GM12878 (cell line): ENCODE data around the gene CDC7. TPM values are rescaled to one million over a fixed set of nuclear protein-coding genes. Genes with fewer than 3 reads are reported as not detected.

Source experiments
- ATAC-seq: fragments of 200-7000 bp; cut with Tn5 transposase; 3 replicates; pipeline ENCODE4 v1.9.1; 2020; ENCODE audit warnings: mild to moderate bottlenecking, moderate library complexity
- BruUV-seq: library from RNA; stranded (reverse); fragments of 400-500 nt; replicated peaks from 2 replicates; lab custom pipeline; 2021; lab: Mats Ljungman, UMichigan
- CTCF ChIA-PET: fragments of 300-600 bp; sonication (Branson Sonifier 250); formaldehyde crosslinking; extraction: SDS; loops from one replicate; lab custom pipeline; 2021; ENCODE audit warnings: inconsistent platforms; lab: Yijun Ruan, JAX
- POLR2A ChIA-PET: fragments of 350-600 bp; formaldehyde crosslinking; extraction: SDS; loops from one replicate; lab custom pipeline; 2021; ENCODE audit warnings: inconsistent platforms; lab: Charles Lee
- RAD21 ChIA-PET: fragments of 300-600 bp; sonication (Branson Sonifier 250); formaldehyde crosslinking; loops from one replicate; lab custom pipeline; 2023; ENCODE audit warnings: antibody characterized with exemption; ENCODE audit not compliant: unreplicated experiment; lab: Charles Lee
- SMC1A ChIA-PET: fragments of 300-600 bp; sonication (Branson Sonifier 250); formaldehyde crosslinking; loops from one replicate; lab custom pipeline; 2023; ENCODE audit not compliant: unreplicated experiment, uncharacterized antibody; lab: Charles Lee
- DNase-seq: peaks from one replicate; pipeline ENCODE4 v3.0.0-alpha.2; 2011; ENCODE audit warnings: low read depth, low spot score
- FAIRE-seq: peaks from 3 replicates; lab custom pipeline; 2011; peaks lifted over from hg19 to GRCh38; lab: Jason Lieb, UNC
- H2AFZ ChIP-seq: 2 replicates; pipeline ENCODE4 v1.6.0; 2011; ENCODE audit warnings: low read depth, low read length, control low read depth; ENCODE audit not compliant: control insufficient read depth
- H3K27ac ChIP-seq: 2 replicates; pipeline ENCODE4 v1.5.1; 2011; ENCODE audit warnings: control low read depth; ENCODE audit not compliant: control insufficient read depth, insufficient read depth
- H3K27me3 ChIP-seq, 2 experiments: replicated peaks in 1 of 2; 2 replicates each; pipeline versions ENCODE4 v1.6.0 to v1.6.1; 2011; ENCODE audit warnings: low read length in 1 of 2; ENCODE audit not compliant: control insufficient read depth in 2 of 2, insufficient read depth in 2 of 2
- H3K36me3 ChIP-seq, 2 experiments: 2 replicates each; pipeline ENCODE4 v1.5.1; 2011; ENCODE audit warnings: low read length in 1 of 2; ENCODE audit not compliant: control insufficient read depth in 2 of 2, insufficient read depth in 2 of 2
- H3K4me1 ChIP-seq: 2 replicates; pipeline ENCODE4 v1.6.1; 2011; ENCODE audit warnings: mild to moderate bottlenecking, low read length, moderate library complexity, mixed read lengths; ENCODE audit not compliant: control insufficient read depth, insufficient read depth
- H3K4me2 ChIP-seq: 2 replicates; pipeline ENCODE4 v1.6.0; 2011; ENCODE audit warnings: control low read depth; ENCODE audit not compliant: control insufficient read depth, insufficient read depth
- H3K4me3 ChIP-seq: fragments of 200-600 bp; sonication (generic); 2 replicates; pipeline ENCODE4 v1.5.1; 2016
- H3K79me2 ChIP-seq: 2 replicates; pipeline ENCODE4 v1.6.0; 2011; ENCODE audit warnings: low read length; ENCODE audit not compliant: control insufficient read depth, insufficient read depth
- H3K9ac ChIP-seq: 2 replicates; pipeline ENCODE4 v1.8.0; 2011; ENCODE audit warnings: low read length, control low read depth, mixed read lengths; ENCODE audit not compliant: control insufficient read depth, insufficient read depth
- H3K9me3 ChIP-seq: replicated peaks from 3 replicates; pipeline ENCODE4 v1.5.1; 2011; ENCODE audit warnings: mild to moderate bottlenecking, low read length; ENCODE audit not compliant: control insufficient read depth, insufficient read depth
- H4K20me1 ChIP-seq: 2 replicates; pipeline ENCODE4 v1.6.0; 2011; ENCODE audit not compliant: control insufficient read depth, insufficient read depth
- EGR1 ChIP-seq, 2 experiments: IDR thresholded peaks; 1 replicate in 1 of 2; 2 replicates in 1 of 2; pipeline ENCODE4 v1.6.1; 2011 to 2012; ENCODE audit warnings: low read depth in 2 of 2, low read length in 2 of 2, borderline replicate concordance in 1 of 2, mild to moderate bottlenecking in 1 of 2, moderate library complexity in 1 of 2
- IKZF1 ChIP-seq: fragments of 450-650 bp; conservative IDR thresholded peaks from 2 replicates; pipeline ENCODE4 v1.6.1; 2017; ENCODE audit warnings: antibody characterized with exemption, mild to moderate bottlenecking
- WGBS: methylation state at CpG from one replicate; pipeline ENCODE4 v1.1.6; 2016; ENCODE audit warnings: low lambda C conversion rate; ENCODE audit not compliant: insufficient replicate concordance, insufficient coverage; ENCODE audit errors: missing lambda C conversion rate; 5-methylcytosine and 5-hydroxymethylcytosine counted together
- in situ Hi-C: fragments of 300-500 bp; cut with MboI; formaldehyde crosslinking; loops from 9 replicates; pipeline ENCODE4 v1.14.3; 2018; ENCODE audit warnings: mixed read lengths
- intact Hi-C: fragments of 100-400 bp; cut with micrococcal nuclease; formaldehyde crosslinking; loops from one replicate; pipeline ENCODE4 v1.14.2; 2022; ENCODE audit not compliant: unreplicated experiment
- polyA plus RNA-seq, 11 experiments: library from polyadenylated mRNA; depleted of rRNA in 4 of 11; unstranded in 6 of 11; stranded (reverse) in 5 of 11; fragments of >200 nt; fragmentation: Nextera tagmentation in 4 of 11; fragmentation: Illumina TruSeq in 1 of 11; extraction: Ambion mirVana in 4 of 11; extraction: Trizol in 1 of 11; gene quantifications; 1 replicate in 1 of 11; 2 replicates in 10 of 11; pipeline versions ENCODE4 v1.2.1 to v1.2.3, GENCODE V29; 2011 to 2016; ENCODE audit warnings: inconsistent platforms in 2 of 11, missing spikeins in 2 of 11, low read depth in 1 of 11
- total RNA-seq, 4 experiments: library from RNA; depleted of rRNA in 3 of 4; stranded (reverse); fragments of >200 nt in 3 of 4; fragmentation: Illumina TruSeq in 1 of 4; extraction: Trizol in 1 of 4; gene quantifications; 2 replicates each; pipeline versions ENCODE4 v1.2.1 to v1.2.3, GENCODE V29; 2013 to 2021
- TF ChIP-seq, protein P1 (sequence below): fragments of 450-650 bp; IDR thresholded peaks from 2 replicates; pipeline ENCODE4 v1.6.1; 2016; ENCODE audit warnings: mild to moderate bottlenecking
- TF ChIP-seq, protein P2 (sequence below): IDR thresholded peaks from 2 replicates; pipeline ENCODE4 v1.6.1; 2012; ENCODE audit warnings: low read depth, low read length, improper control_type of control experiment

The CDC7 gene
- total and polyA plus RNA-seq, 10 of the 15 experiments (the other 5 are each of a cell fraction or from before 2014, with no cell fraction given) = 14.9 to 37.8 (median 26.0) TPM

DNA sequence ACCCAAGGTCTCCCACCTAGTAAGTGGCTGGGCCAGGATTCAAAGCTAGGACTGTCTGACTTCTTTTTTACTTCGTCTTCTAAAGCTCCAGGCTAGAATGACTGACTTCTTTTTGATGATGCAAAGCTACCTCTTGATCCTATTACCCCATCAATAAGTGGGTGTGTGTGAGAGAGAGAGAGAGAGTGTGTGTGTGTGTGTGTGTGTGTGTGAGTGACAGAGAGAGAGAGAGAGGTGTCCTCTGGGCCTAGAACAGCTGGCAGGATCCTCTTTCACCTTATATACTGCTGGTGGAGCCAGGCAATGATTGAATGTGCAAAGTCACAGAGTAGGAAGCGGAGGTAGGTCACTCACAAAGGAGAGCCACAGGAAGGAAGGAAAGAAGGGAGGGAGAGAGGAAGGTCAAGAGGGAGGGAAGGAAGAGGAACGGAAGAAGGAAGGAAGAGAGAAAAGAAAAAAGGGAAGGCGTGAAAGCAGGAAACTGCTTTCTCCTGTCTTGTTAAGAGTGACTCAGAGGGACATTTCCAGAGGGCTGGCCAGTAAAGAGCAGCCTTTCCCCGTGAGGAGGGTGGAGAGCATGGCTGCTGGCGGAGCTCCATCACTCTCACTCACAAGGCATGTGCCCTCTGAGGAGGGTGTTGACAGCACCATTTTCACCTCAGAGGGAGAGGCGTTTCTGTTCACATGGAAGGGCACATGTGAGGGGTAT lies 68.9 kb downstream of the CDC7 start:
- H3K36me3 ChIP-seq = no peaks in the 10 kb centered on the region
- TF ChIP-seq IKZF1 = 0 out of 2 replicates have a peak, but pooled peaks have one; percentile 14
- TF ChIP-seq, protein P1, sequence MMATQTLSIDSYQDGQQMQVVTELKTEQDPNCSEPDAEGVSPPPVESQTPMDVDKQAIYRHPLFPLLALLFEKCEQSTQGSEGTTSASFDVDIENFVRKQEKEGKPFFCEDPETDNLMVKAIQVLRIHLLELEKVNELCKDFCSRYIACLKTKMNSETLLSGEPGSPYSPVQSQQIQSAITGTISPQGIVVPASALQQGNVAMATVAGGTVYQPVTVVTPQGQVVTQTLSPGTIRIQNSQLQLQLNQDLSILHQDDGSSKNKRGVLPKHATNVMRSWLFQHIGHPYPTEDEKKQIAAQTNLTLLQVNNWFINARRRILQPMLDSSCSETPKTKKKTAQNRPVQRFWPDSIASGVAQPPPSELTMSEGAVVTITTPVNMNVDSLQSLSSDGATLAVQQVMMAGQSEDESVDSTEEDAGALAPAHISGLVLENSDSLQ = peak; percentile 62; the same call in 1 of the 2 replicates
- 0 out of 3 replicates have a peak, but pooled peaks of 1 of the 2 experiments have one; percentile 7 for TF ChIP-seq EGR1 (IDR thresholded peaks at IDR 0.05; ENCODE audit: borderline replicate concordance in 1 of 2, low read depth in 2 of 2, low read length in 2 of 2)
- TF ChIP-seq, protein P2, sequence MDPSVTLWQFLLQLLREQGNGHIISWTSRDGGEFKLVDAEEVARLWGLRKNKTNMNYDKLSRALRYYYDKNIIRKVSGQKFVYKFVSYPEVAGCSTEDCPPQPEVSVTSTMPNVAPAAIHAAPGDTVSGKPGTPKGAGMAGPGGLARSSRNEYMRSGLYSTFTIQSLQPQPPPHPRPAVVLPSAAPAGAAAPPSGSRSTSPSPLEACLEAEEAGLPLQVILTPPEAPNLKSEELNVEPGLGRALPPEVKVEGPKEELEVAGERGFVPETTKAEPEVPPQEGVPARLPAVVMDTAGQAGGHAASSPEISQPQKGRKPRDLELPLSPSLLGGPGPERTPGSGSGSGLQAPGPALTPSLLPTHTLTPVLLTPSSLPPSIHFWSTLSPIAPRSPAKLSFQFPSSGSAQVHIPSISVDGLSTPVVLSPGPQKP = no peak
- intact Hi-C loops = loop anchor here (5.0 kb wide), 1 partner anchor 233 kb away; no protein-coding TSS in a partner anchor
- SMC1A ChIA-PET = interaction anchor here (0.6 kb wide), 1 partner anchor 46 kb away, joined by 3 read pairs; no protein-coding TSS in a partner anchor
- no peaks in the 10 kb centered on the region for H4K20me1 ChIP-seq
- H3K4me2 ChIP-seq = no peak overlapping the region
- RAD21 ChIA-PET = no interaction called here
- no TSS peak for BruUV-seq
- 69% methylated on average over 7 of the region's 7 CpGs for WGBS
- FAIRE-seq (no peak), DNase-seq (no peak), ATAC-seq (no peak)
- H3K4me3 ChIP-seq = no peak overlapping the region
- no peaks in the 10 kb centered on the region for H3K79me2 ChIP-seq
- H3K27ac ChIP-seq = no peak overlapping the region
- in situ Hi-C loops = no loop called here
- no peaks in the 10 kb centered on the region for H3K9me3 ChIP-seq
- peaks cover 12% of the 10 kb centered on the region for H3K4me1 ChIP-seq
- CTCF ChIA-PET = interaction anchor here (0.8 to 1.0 kb wide), 2 partner anchors 285 to 307 kb away, joined by 3 to 4 read pairs; no protein-coding TSS in a partner anchor
- no peak overlapping the region for H3K9ac ChIP-seq
- H2AFZ ChIP-seq = no peak overlapping the region
- POLR2A ChIA-PET = interaction anchor here (0.7 kb wide), 1 partner anchor 746 kb away, joined by 3 read pairs; no protein-coding TSS in a partner anchor
- no peaks in the 10 kb centered on the region for H3K27me3 ChIP-seq
